Adrenal gland (tissue), 12 donors: ENCODE data around the gene PLEKHA7. TPM values are rescaled to one million over a fixed set of nuclear protein-coding genes. Genes with fewer than 3 reads are reported as not detected.
A peak's percentile ranks its signal among the peaks of the same experiment; 100 is the strongest.

ENCODE experiments used
- DNase-seq, 7 donors: peaks; one replicate each; pipeline ENCODE4 v3.0.0-alpha.2; 2019 to 2020
- H3K27ac ChIP-seq, 5 donors: fragments of 200-600 bp; sonication (generic) in 4 of 5; 1 replicate in 3 of 5; 2 replicates in 2 of 5; pipeline versions ENCODE4 v1.5.1 to v1.8.0; 2016 to 2020; ENCODE audit warnings: mild to moderate bottlenecking in 1 of 5
- H3K27me3 ChIP-seq: fragments of 200-600 bp; 2 replicates; pipeline ENCODE4 v1.8.0; 2021
- H3K36me3 ChIP-seq, 2 donors: fragments of 200-600 bp; replicated peaks in 1 of 2; 1 replicate in 1 of 2; 2 replicates in 1 of 2; pipeline versions ENCODE4 v1.5.1 to v1.8.0; 2018 to 2022
- H3K4me1 ChIP-seq, 2 donors: fragments of 200-600 bp; replicated peaks in 1 of 2; 1 replicate in 1 of 2; 2 replicates in 1 of 2; pipeline versions ENCODE4 v1.5.1 to v1.8.0; 2018 to 2021
- H3K4me3 ChIP-seq, 4 donors: fragments of 200-600 bp; sonication (generic) in 3 of 4; one replicate each; pipeline ENCODE4 v1.5.1; 2016 to 2018
- H3K9me3 ChIP-seq, 3 donors: fragments of 200-600 bp; sonication (generic) in 1 of 3; replicated peaks in 1 of 3; 1 replicate in 2 of 3; 2 replicates in 1 of 3; pipeline versions ENCODE4 v1.5.1 to v1.8.0; 2016 to 2021
- POLR2A ChIP-seq, 2 donors: fragments of 450-650 bp; IDR thresholded peaks; one replicate each; pipeline ENCODE4 v1.6.1; 2017; ENCODE audit warnings: antibody characterized with exemption in 2 of 2, mild to moderate bottlenecking in 2 of 2, moderate library complexity in 1 of 2
- WGBS, 4 donors: extraction: QIAGEN DNeasy Blood & Tissue Kit in 2 of 4; methylation state at CpG; one replicate each; pipeline versions ENCODE4 v1.1.5 to v1.1.7; 2013 to 2017; 5-methylcytosine and 5-hydroxymethylcytosine counted together
- intact Hi-C, 2 donors: fragments of 100-400 bp; cut with DNase I; formaldehyde crosslinking; loops; one replicate each; pipeline versions ENCODE4 v1.14.1 to v1.15.0; 2022 to 2023
- polyA plus RNA-seq, 3 donors: library from polyadenylated mRNA; stranded (reverse); fragments of 200-250 nt in 2 of 3; fragments of 350-450 nt in 1 of 3; fragmentation: Illumina TruSeq in 1 of 3; extraction: RNeasy Lipid Tissue Mini Kit (QIAGEN cat#74804) in 1 of 3; gene quantifications; one replicate each; pipeline ENCODE4 v1.2.3, GENCODE V29; 2013 to 2014
- total RNA-seq, 9 donors: library from RNA; depleted of rRNA in 4 of 9; stranded (reverse); fragments of >200 nt in 4 of 9; fragments of 120-200 nt in 1 of 9; fragmentation: NEBNext Ultra II Directional in 1 of 9; extraction: Animal tissue kit (Norgen Biotek cat#: 25700) in 1 of 9; gene quantifications; one replicate each; pipeline versions ENCODE4 v1.1.0 to v1.2.4, GENCODE V29; 2013 to 2023
- TF ChIP-seq, protein P1 (sequence below), 6 experiments: fragments of 450-650 bp in 4 of 6; fragments of 200-600 bp in 2 of 6; sonication (generic) in 1 of 6; IDR thresholded peaks; 1 replicate in 5 of 6; 2 replicates in 1 of 6; pipeline versions ENCODE4 v1.5.1 to v1.8.0; 2016 to 2021; ENCODE audit warnings: antibody characterized with exemption in 6 of 6, mild to moderate bottlenecking in 2 of 6, moderate library complexity in 1 of 6
- donor health status: healthy with polysubstance abuse.
- donor health status: Bipolar disorder and iron deficiency.
- donor health status: DM: yes; HTN: yes; CAD: no.
- donor health status: DM: no; HTN: no; CAD: no.
- donor health status: DM: no; HTN: no; CAD: no.
- donor health status: DM: yes; HTN: yes; CAD: no.

The PLEKHA7 gene
- total and polyA plus RNA-seq, 12 donors = 0.54 to 23.7 (median 2.7) TPM

DNA sequence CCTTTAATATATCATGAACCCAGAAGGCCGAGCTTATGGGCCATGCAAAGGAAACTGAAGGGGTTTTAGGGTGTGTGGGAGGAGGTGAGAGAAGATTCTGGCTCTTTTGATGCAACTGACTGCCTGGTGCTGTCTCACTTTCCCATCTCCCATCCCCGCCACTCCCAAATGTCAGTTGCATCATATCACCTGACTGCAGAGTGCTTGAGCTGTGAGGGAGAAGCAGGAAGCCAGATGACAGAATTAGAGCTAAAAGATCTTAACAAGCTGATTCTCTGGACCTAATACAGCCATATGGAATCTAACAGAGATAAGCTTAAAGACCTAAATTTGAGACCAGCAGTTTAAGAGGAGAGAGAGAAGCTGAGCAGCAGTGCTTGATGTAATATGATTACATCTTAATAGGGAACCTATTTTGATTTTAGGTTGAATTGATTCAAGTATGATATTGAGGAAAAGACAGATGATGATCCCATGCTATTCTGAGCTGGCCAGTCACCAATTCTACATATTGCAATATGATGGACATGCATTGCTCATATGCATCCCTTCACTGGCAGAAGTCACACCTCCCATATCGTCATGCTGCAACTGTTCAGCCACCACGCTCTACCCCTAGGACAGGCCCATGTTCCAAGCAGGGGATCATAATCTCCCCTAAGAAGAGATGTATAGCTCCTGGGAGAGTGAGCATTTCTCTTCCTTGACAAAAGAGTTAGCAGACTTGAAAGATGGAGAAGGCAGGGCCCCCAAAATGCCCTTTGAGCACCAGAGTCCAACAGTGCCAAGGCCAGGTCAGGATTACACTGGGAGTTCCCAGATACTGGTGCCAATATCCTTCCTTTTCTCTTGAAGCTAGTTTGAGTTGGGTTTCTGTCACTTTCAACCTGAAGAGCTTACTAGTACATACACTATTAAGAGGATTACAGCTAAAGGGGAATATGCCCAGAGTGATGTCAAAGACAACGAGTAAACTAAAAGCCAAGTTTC lies 44.9 kb downstream of the PLEKHA7 start:
- TF ChIP-seq POLR2A (IDR thresholded peaks at IDR 0.05) = no peak
- TF ChIP-seq, protein P1, sequence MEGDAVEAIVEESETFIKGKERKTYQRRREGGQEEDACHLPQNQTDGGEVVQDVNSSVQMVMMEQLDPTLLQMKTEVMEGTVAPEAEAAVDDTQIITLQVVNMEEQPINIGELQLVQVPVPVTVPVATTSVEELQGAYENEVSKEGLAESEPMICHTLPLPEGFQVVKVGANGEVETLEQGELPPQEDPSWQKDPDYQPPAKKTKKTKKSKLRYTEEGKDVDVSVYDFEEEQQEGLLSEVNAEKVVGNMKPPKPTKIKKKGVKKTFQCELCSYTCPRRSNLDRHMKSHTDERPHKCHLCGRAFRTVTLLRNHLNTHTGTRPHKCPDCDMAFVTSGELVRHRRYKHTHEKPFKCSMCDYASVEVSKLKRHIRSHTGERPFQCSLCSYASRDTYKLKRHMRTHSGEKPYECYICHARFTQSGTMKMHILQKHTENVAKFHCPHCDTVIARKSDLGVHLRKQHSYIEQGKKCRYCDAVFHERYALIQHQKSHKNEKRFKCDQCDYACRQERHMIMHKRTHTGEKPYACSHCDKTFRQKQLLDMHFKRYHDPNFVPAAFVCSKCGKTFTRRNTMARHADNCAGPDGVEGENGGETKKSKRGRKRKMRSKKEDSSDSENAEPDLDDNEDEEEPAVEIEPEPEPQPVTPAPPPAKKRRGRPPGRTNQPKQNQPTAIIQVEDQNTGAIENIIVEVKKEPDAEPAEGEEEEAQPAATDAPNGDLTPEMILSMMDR (IDR thresholded peaks at IDR 0.05) = no peak
- H3K27me3 ChIP-seq = no peaks in the 10 kb centered on the region
- no peaks in the 10 kb centered on the region for H3K4me1 ChIP-seq
- H3K36me3 ChIP-seq = no peaks in the 10 kb centered on the region
- no peak overlapping the region for H3K4me3 ChIP-seq
- WGBS, 4 donors = 67 to 73% (median 70%) methylated on average over 5 of the region's 5 CpGs
- H3K27ac ChIP-seq = peak overlapping the region in 1 of 5 donors; percentile 5
- intact Hi-C loops = no loop called here
- no peak for DNase-seq
- no peaks in the 10 kb centered on the region for H3K9me3 ChIP-seq

DNA sequence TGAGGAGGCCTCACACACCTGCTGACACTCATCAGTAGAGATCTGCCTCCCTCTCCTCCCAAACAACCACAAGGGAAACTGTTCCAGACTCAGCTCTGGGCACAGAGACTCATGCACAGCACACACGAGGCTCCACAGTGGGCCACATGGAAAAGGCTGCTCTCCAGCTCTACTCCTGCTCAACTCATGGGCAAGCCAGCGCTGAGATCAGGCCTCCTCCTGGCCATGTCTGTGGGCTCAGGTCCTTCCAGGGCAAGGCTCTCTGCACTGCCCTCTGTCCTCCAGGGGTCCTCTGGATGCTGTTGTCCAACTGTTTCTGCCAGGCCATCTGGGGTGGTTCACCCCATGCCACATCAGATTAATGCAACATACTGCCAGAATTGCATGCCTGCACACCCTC lies 46.0 kb downstream of the PLEKHA7 start:
- H3K27ac ChIP-seq = no peak overlapping the region
- H3K27me3 ChIP-seq = no peaks in the 10 kb centered on the region
- H3K9me3 ChIP-seq = no peaks in the 10 kb centered on the region
- 80 to 90% (median 85%) methylated on average over 2 of the region's 2 CpGs; no CpG with 5 or more reads in 1 of the 4 donors for WGBS, 4 donors
- intact Hi-C loops = no loop called here
- H3K36me3 ChIP-seq = no peaks in the 10 kb centered on the region
- H3K4me1 ChIP-seq = no peaks in the 10 kb centered on the region
- no peak for TF ChIP-seq POLR2A (IDR thresholded peaks at IDR 0.05)
- TF ChIP-seq, protein P1 (IDR thresholded peaks at IDR 0.05) = no peak
- no peak overlapping the region for H3K4me3 ChIP-seq
- no peak for DNase-seq

DNA sequence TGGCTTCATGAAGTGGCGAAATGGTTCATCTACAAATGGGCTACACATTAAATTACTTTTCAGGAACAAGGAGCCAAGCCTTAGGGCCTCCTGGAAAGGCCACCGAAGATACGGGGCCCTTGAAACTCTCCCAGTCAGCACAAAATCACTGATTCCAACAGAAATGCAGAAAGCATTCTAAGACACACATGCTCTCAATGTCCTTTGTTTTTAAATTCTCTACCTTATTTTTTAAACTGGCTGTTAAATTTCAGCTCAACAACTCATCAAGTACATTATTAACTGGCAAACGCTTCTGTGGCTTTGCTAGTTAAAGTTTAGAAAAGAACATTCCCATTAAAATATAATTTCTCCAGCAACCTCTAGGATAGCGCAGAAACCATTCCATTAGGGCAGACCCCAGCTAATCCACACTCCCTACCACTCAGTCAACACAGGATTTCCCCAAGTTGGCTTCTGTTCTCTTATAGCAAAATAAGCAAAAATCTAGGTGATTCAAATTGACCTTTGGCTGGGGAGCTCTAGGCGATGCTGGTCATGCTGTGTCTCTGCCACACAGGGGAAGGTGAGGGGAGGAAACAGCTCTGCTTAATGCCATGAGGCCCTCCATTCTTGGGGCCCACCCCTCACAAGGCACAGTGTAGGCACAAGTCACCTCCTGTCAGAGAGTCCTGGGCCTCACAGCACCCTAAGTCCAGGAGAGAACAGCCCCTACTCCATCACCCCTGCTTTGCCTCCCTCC lies 47.1 kb downstream of the PLEKHA7 start:
- H3K4me1 ChIP-seq = no peaks in the 10 kb centered on the region
- no peak for DNase-seq
- no peaks in the 10 kb centered on the region for H3K9me3 ChIP-seq
- H3K4me3 ChIP-seq = no peak overlapping the region
- H3K27ac ChIP-seq = no peak overlapping the region
- no peaks in the 10 kb centered on the region for H3K36me3 ChIP-seq
- intact Hi-C loops = no loop called here
- H3K27me3 ChIP-seq = no peaks in the 10 kb centered on the region
- WGBS, 4 donors = 86 to 93% (median 89%) methylated on average over 6 of the region's 6 CpGs
- TF ChIP-seq POLR2A (IDR thresholded peaks at IDR 0.05) = no peak
- TF ChIP-seq, protein P1 (IDR thresholded peaks at IDR 0.05) = no peak

DNA sequence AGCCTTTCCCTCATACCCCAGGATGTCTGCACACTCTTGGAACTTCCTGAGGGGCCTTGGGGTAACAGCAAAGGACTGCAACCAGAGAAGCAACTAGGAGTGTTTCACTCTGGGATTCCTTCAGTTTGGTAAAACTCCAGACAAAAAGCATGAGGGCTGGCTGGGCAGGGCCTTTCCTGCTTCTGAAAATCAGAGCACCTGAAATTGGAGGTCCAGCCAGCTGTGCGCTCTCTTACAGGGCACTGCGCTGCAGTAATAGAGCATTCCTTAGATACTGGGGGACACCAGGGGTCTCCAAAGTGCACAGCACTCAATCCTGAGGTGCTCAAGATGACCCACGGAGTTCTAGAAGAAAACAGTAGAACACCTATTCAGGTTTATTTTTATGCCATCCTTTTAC lies 49.7 kb downstream of the PLEKHA7 start:
- H3K36me3 ChIP-seq = no peaks in the 10 kb centered on the region
- H3K4me3 ChIP-seq = no peak overlapping the region
- no peaks in the 10 kb centered on the region for H3K27me3 ChIP-seq
- WGBS, 4 donors = 89 to 96% (median 94%) methylated on average over 3 of the region's 3 CpGs
- TF ChIP-seq POLR2A (IDR thresholded peaks at IDR 0.05) = no peak
- TF ChIP-seq, protein P1 (IDR thresholded peaks at IDR 0.05) = no peak
- no peak overlapping the region for H3K27ac ChIP-seq
- intact Hi-C loops = no loop called here
- no peaks in the 10 kb centered on the region for H3K9me3 ChIP-seq
- peak in 1 of 7 donors; percentile 1 for DNase-seq
- no peaks in the 10 kb centered on the region for H3K4me1 ChIP-seq
